ENCODE data around the gene OSBP2. TPM values are rescaled to one million over a fixed set of nuclear protein-coding genes. Genes with fewer than 3 reads are reported as not detected.
A peak's percentile ranks its signal among the peaks of the same experiment; 100 is the strongest.

OSBP2 gene
- total and polyA plus RNA-seq, 2 of the 13 experiments (the other 11 are each of a cell fraction or from before 2014, with no cell fraction given): 5.0 to 7.7 TPM

GRCh38 chr22:30694171-30694639 lies 469 bp upstream of the OSBP2 start (continued):
- peak; percentile 56; the same call in 1 of the 2 replicates for TF ChIP-seq ZNF281 (CRISPR knock-in tag; IDR thresholded peaks at IDR 0.05; ENCODE audit: borderline replicate concordance)
- TF ChIP-seq GABPB1 (CRISPR knock-in tag; IDR thresholded peaks at IDR 0.05): peak; percentile 10; the same call in 1 of the 2 replicates

GRCh38 chr22:30695351-30695851 lies 727 bp downstream of the OSBP2 start:
- peaks cover 9% of the 10 kb centered on the region for H3K4me1 ChIP-seq (ENCODE audit: insufficient read depth, low read length)
- ChIA-PET POLR2A (no interaction called here), CTCF (ENCODE audit: low intra/inter-chr PET ratio, low total read pairs) (no interaction called here)
- no peaks in the 10 kb centered on the region for H3K9me3 ChIP-seq (ENCODE audit: low read length)
- no TSS peak for BruUV-seq (replicated peaks)
- no peak for FAIRE-seq
- no peaks in the 10 kb centered on the region for H3K79me2 ChIP-seq (ENCODE audit: insufficient read depth, low read length)
- H2AFZ ChIP-seq (ENCODE audit: low read length): no peak overlapping the region
- DNase-seq (ENCODE audit: low spot score): no peak
- in situ Hi-C loops (cut with HindIII; ENCODE audit: extremely low pct_ligation_motif_present, low pct_unique_long_range_greater_than_20kb): no loop called here
- H3K4me2 ChIP-seq (ENCODE audit: low read depth, low read length): peak overlapping the region; percentile 81
- intact Hi-C loops (cut with micrococcal nuclease; ENCODE audit: unreplicated experiment): no loop called here
- no peak overlapping the region for H3K9ac ChIP-seq (ENCODE audit: insufficient read depth, low read depth, low read length)
- peak overlapping the region in 2 of 3 experiments; percentile 54 to 68; a peak in 3 of 6 replicates for H3K4me3 ChIP-seq (replicated peaks in 1 of 3; ENCODE audit: insufficient read depth in 1 of 3, low read depth in 2 of 3, low read length in 3 of 3)
- no peaks in the 10 kb centered on the region for H3K36me3 ChIP-seq (replicated peaks in 1 of 2; ENCODE audit: control insufficient read depth in 1 of 2, insufficient read depth in 2 of 2, low read length in 2 of 2)
- H3K27me3 ChIP-seq (ENCODE audit: control insufficient read depth in 1 of 2, insufficient read depth in 2 of 2, low read length in 2 of 2): peaks cover 4 to 34% of the 10 kb centered on the region in 2 experiments; a peak in 4 of 5 replicates
- peak; percentile 24; the same call in 2 of the 3 replicates for ATAC-seq
- no peak overlapping the region for H3K27ac ChIP-seq (ENCODE audit: extremely low read length, insufficient read depth, low read length)
- 60% methylated on average over 8 of the region's 15 CpGs for WGBS (ENCODE audit: low lambda C conversion rate)
- peaks cover 5% of the 10 kb centered on the region; the same call in 1 of the 2 replicates for H4K20me1 ChIP-seq (ENCODE audit: insufficient read depth, low read length)
- TF ChIP-seq ZNF841 (CRISPR knock-in tag; IDR thresholded peaks at IDR 0.05; ENCODE audit: borderline replicate concordance) (no peak), NR2F6 (IDR thresholded peaks at IDR 0.05) (no peak), NR2F6 (CRISPR knock-in tag; IDR thresholded peaks at IDR 0.05) (0 out of 2 replicates have a peak, but pooled peaks have one; percentile 31), EZH2 (conservative IDR thresholded peaks at IDR 0.05; ENCODE audit: low read depth, low read length) (0 out of 2 replicates have a peak, but pooled peaks have one; percentile 63), ZNF24 (IDR thresholded peaks at IDR 0.05) (no peak)
